HG03196 (cell line): ENCODE measurements around the gene SLC25A28.

ENCODE experiments used
- ATAC-seq: cut with Tn5 transposase; IDR thresholded peaks from one replicate; pipeline ENCODE4 v1.9.1; 2021; ENCODE audit not compliant: unreplicated experiment

SLC25A28 gene, protein sequence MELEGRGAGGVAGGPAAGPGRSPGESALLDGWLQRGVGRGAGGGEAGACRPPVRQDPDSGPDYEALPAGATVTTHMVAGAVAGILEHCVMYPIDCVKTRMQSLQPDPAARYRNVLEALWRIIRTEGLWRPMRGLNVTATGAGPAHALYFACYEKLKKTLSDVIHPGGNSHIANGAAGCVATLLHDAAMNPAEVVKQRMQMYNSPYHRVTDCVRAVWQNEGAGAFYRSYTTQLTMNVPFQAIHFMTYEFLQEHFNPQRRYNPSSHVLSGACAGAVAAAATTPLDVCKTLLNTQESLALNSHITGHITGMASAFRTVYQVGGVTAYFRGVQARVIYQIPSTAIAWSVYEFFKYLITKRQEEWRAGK

GRCh38 chr10:99619851-99620710, at the start of gene SLC25A28:
SLC25A28 (minus strand) TSS chr10:99620439; CDS start chr10:99620335, 104 bp downstream.
- ATAC-seq: peak; percentile 85

DNA sequence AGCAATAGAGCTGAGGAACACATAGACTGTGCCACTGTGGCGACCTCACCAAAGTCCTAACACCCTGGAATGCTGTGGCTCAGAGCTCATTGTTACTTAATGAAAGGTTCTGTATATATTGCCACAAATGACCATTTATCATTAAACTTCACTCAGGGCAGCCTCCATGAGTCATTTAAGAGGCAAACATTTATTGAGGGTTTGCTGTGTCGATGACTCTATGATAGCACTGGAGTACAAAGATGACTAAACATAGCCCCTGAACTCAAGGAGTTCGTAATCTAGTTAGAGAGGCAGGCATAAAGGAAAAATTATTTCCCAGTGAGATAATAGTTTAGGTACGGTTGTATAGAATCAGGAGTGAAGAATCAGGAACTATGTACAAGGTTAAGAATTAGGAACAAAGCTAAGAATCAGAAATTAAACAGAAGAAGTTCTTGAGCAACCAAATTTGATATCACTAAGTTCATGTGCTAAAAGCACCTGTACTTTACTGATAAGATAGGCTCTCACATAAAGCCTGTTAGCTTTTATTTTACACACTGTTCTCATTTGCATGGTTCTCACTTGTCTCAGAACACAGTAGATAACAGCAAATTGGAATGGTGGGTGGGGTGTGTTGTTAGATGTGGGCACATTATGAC, 47.0 kb upstream of the SLC25A28 start:
- no peak for ATAC-seq

DNA sequence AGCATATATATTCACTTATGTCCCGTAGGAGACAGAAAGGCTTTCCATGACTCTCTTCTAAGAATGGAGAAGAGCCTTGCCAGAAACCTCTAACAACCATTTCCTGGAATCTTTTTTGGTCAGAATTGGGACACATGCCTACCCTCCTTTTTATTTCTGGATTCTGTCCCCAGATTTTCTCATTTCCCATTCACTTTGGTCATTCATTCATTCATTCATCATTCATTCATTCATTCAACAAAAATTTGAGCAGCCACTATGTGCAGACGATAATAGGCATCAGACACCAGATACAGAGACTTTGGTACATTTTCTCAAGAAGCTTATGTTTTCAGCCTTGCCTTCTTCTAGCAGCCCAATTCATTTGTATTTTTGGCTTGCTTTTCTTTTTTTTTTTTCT, 45.1 kb upstream of the SLC25A28 start:
- no peak for ATAC-seq

DNA sequence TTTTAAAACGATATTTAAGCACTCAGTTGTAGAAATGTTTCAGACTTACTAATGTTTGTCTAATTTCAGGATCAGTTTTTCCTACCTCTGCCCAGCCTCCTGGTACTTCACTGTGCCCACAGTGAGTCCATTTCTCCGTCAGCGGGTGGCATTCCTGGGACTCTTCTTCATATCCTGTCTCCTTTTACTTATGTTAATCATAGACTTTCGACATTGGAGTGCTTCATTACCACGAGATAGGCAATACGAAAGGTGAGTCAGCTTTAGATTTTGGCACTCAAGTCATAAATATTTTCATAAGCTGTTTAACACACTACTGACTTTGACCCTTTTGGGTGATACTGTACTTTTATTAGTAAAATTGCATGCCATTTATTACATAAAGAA, 41.1 kb upstream of the SLC25A28 start:
- no peak for ATAC-seq

DNA sequence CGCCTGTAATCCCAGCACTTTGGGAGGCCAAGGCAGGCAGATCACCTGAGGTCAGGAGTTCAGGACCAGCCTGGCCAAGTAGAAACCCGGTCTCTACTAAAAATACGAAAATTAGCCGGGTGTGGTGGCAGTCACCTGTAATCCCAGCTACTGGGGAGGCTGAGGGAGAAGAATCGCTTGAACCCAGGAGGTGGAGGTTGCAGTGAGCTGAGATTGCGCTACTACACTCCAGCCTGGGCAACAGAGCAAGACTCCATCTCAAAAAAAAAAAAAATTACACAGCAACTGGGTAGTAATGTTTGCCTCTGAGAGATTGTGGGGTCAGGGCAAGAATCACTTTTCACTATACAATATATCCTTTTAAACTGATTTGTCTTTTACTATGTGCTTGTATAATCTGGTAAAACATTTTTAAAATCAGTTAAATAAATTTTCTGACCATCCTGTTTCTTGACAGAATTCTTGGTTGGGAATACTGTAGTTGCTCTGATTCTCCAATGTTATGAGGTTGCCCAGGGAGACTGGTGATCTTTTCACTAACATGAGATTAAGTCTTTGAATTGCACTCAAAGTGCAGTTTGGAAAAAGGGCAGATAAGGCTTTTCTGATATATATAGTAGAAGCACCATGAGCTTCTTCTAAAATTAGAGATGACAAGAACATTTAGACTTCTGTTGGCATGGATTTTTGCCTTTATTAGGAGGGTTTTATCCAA, 40.6 kb upstream of the SLC25A28 start:
- no peak for ATAC-seq

DNA sequence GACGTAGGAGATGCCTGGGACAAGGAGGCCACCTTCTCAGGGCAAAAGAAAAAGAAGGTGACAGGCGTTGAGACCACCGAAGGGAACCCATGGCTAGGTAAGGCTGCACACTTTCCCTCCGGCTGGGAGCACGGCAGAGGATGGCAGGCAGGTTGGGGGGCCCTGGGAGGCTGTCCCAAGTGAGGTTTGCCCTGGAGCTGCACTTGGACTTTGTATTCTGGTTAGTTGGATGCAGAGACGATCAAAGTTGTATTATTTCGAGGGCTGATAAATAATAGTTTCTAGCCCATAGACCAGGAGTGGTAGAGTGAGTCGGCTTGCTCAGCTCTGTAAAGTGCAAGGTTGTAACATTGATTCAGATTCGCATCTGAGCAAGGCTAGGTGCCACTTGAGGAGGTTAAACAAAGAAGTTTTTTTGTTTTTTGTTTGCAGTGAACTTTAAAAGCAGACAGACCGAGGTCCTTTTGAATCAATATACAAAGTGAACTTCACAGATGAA, 39.7 kb upstream of the SLC25A28 start:
- no peak for ATAC-seq

GRCh38 chr10:99659031-99659867, 39.0 kb upstream of the SLC25A28 start, which contains the start of gene ENTPD7:
ENTPD7 (plus strand) TSS chr10:99659509; CDS start chr10:99659957, 448 bp downstream.
- ATAC-seq: peak; percentile 99

GRCh38 chr10:99658622-99659030, 38.4 kb upstream of the SLC25A28 start:
- ATAC-seq: no peak

GRCh38 chr10:99656199-99657064, 36.2 kb upstream of the SLC25A28 start:
- no peak for ATAC-seq

DNA sequence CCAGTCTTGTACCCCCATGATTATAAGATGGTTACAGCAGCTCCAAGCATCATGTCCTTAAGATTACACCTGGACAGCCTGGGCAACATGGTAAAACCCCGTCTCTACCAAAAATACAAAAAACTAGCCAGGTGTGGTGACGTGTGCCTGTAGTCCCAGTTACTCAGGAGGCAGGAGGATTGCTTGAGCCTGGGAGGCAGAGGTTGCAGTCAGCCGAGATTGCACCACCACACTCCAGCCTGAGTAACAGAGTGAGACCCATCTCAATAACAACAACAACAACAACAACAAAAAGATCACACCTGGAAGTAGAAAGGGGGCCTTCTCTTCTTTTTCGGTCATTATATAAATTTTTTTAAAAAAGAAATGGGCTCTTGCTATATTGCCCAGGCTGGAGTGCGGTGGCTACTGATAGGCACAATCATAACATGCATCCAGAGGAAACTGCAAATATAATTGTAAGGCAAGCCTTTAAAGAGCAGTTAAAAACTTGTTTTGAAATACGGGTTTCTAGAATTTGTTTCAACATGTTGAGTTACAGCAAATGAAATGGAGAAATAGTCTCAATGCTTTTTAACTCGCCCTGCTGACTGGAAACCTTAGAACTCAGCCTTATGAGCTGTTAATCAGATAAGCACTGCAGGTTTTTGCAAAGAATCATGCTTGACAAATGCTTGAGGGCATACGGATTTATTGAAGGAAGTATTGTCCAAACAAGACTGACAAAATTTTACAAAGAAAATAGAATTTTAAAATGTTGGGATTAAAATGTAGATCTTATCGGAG, 34.3 kb upstream of the SLC25A28 start:
- ATAC-seq: no peak

DNA sequence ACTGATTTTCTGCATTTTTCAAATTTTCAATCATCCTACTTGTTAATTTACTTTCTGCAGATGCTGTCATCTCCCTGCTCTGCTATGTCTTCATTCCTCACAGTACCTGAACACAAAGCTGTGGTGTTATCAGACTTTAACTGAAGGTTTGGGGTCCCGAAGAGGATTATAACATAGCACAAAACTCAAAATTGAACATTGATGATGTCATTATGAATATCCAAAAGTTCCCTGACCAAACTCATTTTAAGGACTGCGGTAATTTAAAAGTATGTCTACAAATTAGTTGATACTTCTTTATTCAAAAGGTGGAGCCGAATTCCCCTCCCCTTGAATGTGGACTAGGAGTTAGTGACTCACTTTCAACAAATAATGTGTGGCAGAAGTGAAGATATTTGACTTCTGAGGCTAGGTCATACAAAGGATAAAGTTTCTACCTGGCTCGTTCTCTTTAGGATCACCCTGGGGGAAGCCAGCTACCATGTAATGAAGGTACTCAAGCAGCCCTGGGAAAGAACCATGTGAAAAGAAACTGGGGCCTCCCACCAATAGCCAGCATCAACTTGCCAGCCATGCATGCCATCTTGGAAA, 32.7 kb upstream of the SLC25A28 start:
- ATAC-seq: no peak

GRCh38 chr10:99648717-99649116, 28.5 kb upstream of the SLC25A28 start:
- ATAC-seq: no peak

DNA sequence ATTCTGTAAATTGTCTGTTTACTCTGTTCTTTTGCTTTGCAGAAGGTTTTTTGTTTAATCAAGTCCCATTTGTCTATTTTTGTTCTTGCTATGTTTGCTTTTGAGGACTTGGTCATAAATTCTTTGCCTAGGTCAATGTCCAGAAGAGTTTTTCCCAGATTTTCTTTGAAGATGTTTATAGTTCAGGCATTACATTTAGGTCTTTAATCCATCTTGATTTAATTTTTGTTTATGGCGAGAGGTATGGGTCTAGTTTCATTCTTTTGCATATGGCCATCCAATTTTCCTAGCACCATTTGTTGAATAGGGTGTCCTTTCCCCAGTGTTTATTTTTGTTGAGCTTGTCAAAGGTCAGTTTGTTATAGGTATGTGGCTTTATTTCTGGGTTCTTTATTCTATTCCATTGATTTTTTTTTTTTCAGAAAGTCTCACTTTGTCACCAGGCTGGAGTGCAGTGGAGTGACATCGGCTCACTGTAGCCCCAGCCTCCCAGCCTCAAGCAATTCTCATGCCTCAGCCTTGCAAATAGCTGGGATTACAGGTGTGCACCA, 27.4 kb upstream of the SLC25A28 start:
- no peak for ATAC-seq

- no peak for ATAC-seq
Observed at GRCh38 chr10:99633832-99634231, 13.6 kb upstream of the SLC25A28 start.

DNA sequence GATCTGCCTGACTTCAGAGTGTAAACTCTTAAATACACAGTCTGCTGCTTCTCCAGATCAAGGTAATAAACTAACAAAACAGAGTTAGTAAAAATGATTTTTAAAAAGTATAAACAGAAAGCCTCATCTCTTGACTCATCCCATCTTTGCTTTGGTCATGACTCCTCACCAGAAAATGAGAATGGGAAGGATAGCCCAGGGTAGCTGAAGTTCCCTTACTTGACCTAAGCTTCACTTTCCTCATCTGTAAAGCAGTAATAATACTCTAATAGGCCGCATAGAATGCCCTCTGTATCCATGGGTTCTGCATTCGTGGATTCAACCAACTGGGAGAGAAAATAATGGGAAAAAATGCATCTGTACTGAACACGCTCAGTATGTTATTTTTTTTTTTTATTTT, 11.3 kb upstream of the SLC25A28 start:
- ATAC-seq: no peak

DNA sequence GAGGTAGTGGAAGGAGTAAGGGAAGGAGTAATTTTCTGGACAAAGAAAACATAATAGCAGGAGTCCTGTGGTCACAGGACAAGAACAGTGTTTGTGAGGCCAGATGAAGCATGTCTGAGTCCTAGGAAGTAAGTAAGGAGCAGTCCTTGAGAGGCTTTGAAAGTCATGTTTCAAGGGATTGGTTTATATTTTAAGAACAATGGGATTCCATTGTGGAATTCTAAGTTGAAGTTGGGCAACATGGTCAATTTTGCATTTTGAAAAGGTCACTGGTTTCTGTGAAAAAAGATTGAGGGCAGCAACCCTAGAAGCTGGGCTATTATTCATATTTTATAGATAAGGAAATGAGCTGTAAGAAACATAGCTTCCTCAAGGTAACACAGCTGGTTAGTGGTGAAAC, 10.8 kb upstream of the SLC25A28 start:
- ATAC-seq: no peak

DNA sequence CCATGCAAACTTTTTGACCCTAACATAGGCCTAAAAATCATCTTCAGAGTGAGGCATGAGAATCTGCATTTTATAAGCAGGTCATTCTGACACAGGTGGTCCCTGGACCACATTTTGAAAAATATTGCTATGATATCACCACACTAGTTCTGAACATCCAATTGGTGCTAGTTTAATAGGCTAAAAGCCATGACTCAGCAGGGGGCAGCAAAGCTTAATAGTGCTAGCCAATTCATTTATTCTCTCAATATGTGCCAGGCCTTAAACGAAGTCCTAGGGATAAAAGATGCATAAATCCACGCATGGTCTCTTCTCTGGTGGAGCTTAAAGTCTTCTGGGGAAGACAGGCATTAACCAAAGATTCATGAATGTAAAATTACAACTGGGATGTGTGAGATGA, 10.2 kb upstream of the SLC25A28 start:
- no peak for ATAC-seq

DNA sequence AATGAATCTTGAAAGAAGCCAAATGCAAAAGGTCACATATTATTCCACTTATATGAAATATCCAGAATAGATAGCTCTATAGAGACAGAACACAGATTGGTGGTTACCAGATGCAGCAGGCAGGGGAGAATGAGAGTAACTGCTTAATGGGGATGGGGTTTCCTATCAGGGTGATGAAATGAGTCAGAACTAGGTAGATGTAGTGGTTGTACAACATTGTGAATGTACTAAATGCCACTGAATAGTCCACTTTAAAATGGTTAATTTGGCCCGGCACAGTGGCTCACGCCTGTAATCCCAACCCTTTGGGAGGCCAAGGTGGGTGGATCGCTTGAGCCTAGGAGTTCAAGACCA, 9.4 kb upstream of the SLC25A28 start:
- no peak for ATAC-seq
